Fibroblast of lung (primary cell): Measurements from ENCODE around the gene TRIM41. TPM values are rescaled to one million over a fixed set of nuclear protein-coding genes. Genes with fewer than 3 reads are reported as not detected.

Experiments used
- DNase-seq, 2 donors: peaks; one replicate each; pipeline versions ENCODE4 v3.0.0 to v3.0.0-alpha.2; 2010; ENCODE audit warnings: low read depth in 2 of 2
- H2AFZ ChIP-seq: 2 replicates; pipeline ENCODE4 v1.5.1; 2012; ENCODE audit warnings: low read length, control low read depth, inconsistent platforms
- H3K27ac ChIP-seq: 2 replicates; pipeline ENCODE4 v1.5.1; 2011; ENCODE audit warnings: low read length, control low read depth; ENCODE audit not compliant: insufficient read depth
- H3K27me3 ChIP-seq: 2 replicates; pipeline ENCODE4 v1.5.1; 2011; ENCODE audit warnings: mild to moderate bottlenecking, low read length; ENCODE audit not compliant: control insufficient read depth, insufficient read depth
- H3K36me3 ChIP-seq: 2 replicates; pipeline ENCODE4 v1.5.1; 2011; ENCODE audit warnings: low read length; ENCODE audit not compliant: control insufficient read depth, insufficient read depth
- H3K4me1 ChIP-seq: 2 replicates; pipeline ENCODE4 v1.5.1; 2011; ENCODE audit warnings: low read length; ENCODE audit not compliant: control insufficient read depth, insufficient read depth; ENCODE audit errors: extremely low read depth
- H3K4me2 ChIP-seq: 2 replicates; pipeline ENCODE4 v1.5.1; 2011; ENCODE audit warnings: low read length, control low read depth; ENCODE audit not compliant: insufficient read depth; ENCODE audit errors: extremely low read depth
- H3K4me3 ChIP-seq, 4 experiments: fragments of 200-600 bp in 1 of 4; sonication (generic) in 1 of 4; replicated peaks in 1 of 4; 2 replicates each; pipeline ENCODE4 v1.5.1; 2011 to 2016; ENCODE audit warnings: low read length in 4 of 4, low read depth in 3 of 4, mild to moderate bottlenecking in 3 of 4, control low read depth in 2 of 4, inconsistent platforms in 1 of 4, mixed read lengths in 1 of 4; ENCODE audit not compliant: insufficient read depth in 1 of 4; ENCODE audit errors: control extremely low read depth in 1 of 4
- H3K79me2 ChIP-seq: 2 replicates; pipeline ENCODE4 v1.5.1; 2012; ENCODE audit warnings: mild to moderate bottlenecking, low read length, inconsistent platforms; ENCODE audit not compliant: control insufficient read depth, insufficient read depth
- H3K9ac ChIP-seq: 2 replicates; pipeline ENCODE4 v1.5.1; 2011; ENCODE audit warnings: mild to moderate bottlenecking, low read length, control low read depth; ENCODE audit not compliant: insufficient read depth
- H3K9me3 ChIP-seq: 2 replicates; pipeline ENCODE4 v1.5.1; 2012; ENCODE audit warnings: low read depth, low read length; ENCODE audit not compliant: control insufficient read depth, insufficient read depth
- H4K20me1 ChIP-seq: 2 replicates; pipeline ENCODE4 v1.5.1; 2011; ENCODE audit warnings: low read length; ENCODE audit not compliant: control insufficient read depth, insufficient read depth; ENCODE audit errors: extremely low read depth
- CTCF ChIP-seq, 2 donors: IDR thresholded peaks in 1 of 2; conservative IDR thresholded peaks in 1 of 2; 1 replicate in 1 of 2; 2 replicates in 1 of 2; pipeline ENCODE4 v1.5.1; 2011 to 2012; ENCODE audit warnings: low read length in 2 of 2, control low read depth in 1 of 2, inconsistent platforms in 1 of 2, low read depth in 1 of 2, mild to moderate bottlenecking in 1 of 2
- EZH2 ChIP-seq: IDR thresholded peaks from 2 replicates; pipeline ENCODE4 v1.5.1; 2012; ENCODE audit warnings: low read length, control low read depth, mild to moderate bottlenecking; ENCODE audit errors: missing control alignments
- polyA plus RNA-seq, 2 donors: library from polyadenylated mRNA; depleted of rRNA in 1 of 2; stranded (reverse) in 1 of 2; unstranded in 1 of 2; fragments of >200 nt; gene quantifications; 2 replicates each; pipeline ENCODE4 v1.2.1, GENCODE V29; 2011 to 2012; ENCODE audit warnings: missing spikeins in 1 of 2
- total RNA-seq: library from RNA; depleted of rRNA; stranded (reverse); fragments of >200 nt; gene quantifications from 2 replicates; pipeline ENCODE4 v1.2.1, GENCODE V29; 2014

TRIM41 gene
- total and polyA plus RNA-seq, 2 donors (not counting 1 experiment from before 2014, with no cell fraction given): 8.3 to 17.0 TPM

- TF ChIP-seq EZH2 (no peak), CTCF (conservative IDR thresholded peaks at IDR 0.05 in 1 of 2, IDR thresholded peaks at IDR 0.05 in 1 of 2; ENCODE audit: low read depth in 1 of 2, low read length in 2 of 2) (no peak)
- Histone ChIP-seq H3K4me2 (no peak overlapping the region), H4K20me1 (no peaks in the 10 kb centered on the region), H3K9ac (no peak overlapping the region), H3K4me1 (no peaks in the 10 kb centered on the region), H3K79me2 (no peaks in the 10 kb centered on the region), H3K27ac (no peak overlapping the region), H3K9me3 (no peaks in the 10 kb centered on the region), H3K36me3 (no peaks in the 10 kb centered on the region), H3K4me3 (no peak overlapping the region), H3K27me3 (no peaks in the 10 kb centered on the region), H2AFZ (no peak overlapping the region)
- DNase-seq: no peak
These were observed 40.4 kb upstream of the TRIM41 start for GRCh38 chr5:181182651-181183050.

GRCh38 chr5:181184845-181185216 lies 38.2 kb upstream of the TRIM41 start:
- TF ChIP-seq EZH2 (no peak), CTCF (conservative IDR thresholded peaks at IDR 0.05 in 1 of 2, IDR thresholded peaks at IDR 0.05 in 1 of 2; ENCODE audit: low read depth in 1 of 2, low read length in 2 of 2) (no peak)
- Histone ChIP-seq H3K9ac (no peak overlapping the region), H3K27me3 (no peaks in the 10 kb centered on the region), H3K79me2 (no peaks in the 10 kb centered on the region), H2AFZ (no peak overlapping the region), H3K4me2 (no peak overlapping the region), H3K4me3 (peak overlapping the region in 2 of 4 experiments; percentile 28 to 65), H3K36me3 (no peaks in the 10 kb centered on the region), H4K20me1 (no peaks in the 10 kb centered on the region), H3K27ac (no peak overlapping the region), H3K4me1 (no peaks in the 10 kb centered on the region), H3K9me3 (no peaks in the 10 kb centered on the region)
- no peak for DNase-seq

DNA sequence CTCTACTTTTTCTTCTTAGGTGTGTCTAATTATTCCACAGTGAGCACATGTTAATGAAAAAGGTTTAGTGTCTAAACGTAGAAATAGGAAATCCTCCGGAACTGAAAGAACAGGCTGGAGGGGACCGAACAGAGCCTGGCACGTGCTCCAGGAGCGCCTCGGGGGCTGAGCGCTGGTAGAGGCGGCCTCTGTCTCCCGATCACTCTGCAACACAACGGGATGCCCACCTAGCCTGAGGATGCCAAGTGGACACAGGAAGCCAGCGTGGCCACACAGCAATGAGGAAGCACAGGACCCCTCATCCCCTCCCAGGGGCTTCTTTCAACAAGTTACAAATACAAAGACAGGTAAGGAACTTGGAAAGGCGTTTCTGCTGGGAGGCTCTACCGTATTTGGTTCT lies 37.5 kb upstream of the TRIM41 start:
- H3K4me3 ChIP-seq: no peak overlapping the region
- H4K20me1 ChIP-seq: no peaks in the 10 kb centered on the region
- no peak overlapping the region for H3K27ac ChIP-seq
- no peak overlapping the region for H3K4me2 ChIP-seq
- no peaks in the 10 kb centered on the region for H3K36me3 ChIP-seq
- no peaks in the 10 kb centered on the region for H3K27me3 ChIP-seq
- no peaks in the 10 kb centered on the region for H3K4me1 ChIP-seq
- H3K9me3 ChIP-seq: no peaks in the 10 kb centered on the region
- H2AFZ ChIP-seq: no peak overlapping the region
- TF ChIP-seq EZH2: no peak
- TF ChIP-seq CTCF (conservative IDR thresholded peaks at IDR 0.05 in 1 of 2, IDR thresholded peaks at IDR 0.05 in 1 of 2; ENCODE audit: low read depth in 1 of 2, low read length in 2 of 2): no peak
- no peak overlapping the region for H3K9ac ChIP-seq
- no peaks in the 10 kb centered on the region for H3K79me2 ChIP-seq
- no peak for DNase-seq
